AG04449 (cell line): ENCODE measurements around the gene NFIA.

ENCODE experiments used
- CTCF ChIA-PET: fragments of 350-600 bp; formaldehyde crosslinking; extraction: SDS; loops from one replicate; lab custom pipeline; 2021; ENCODE audit warnings: antibody characterized with exemption; lab: Yijun Ruan, JAX
- POLR2A ChIA-PET: fragments of 400-600, 350-600 bp; formaldehyde crosslinking; extraction: SDS; loops from one replicate; lab custom pipeline; 2020; ENCODE audit warnings: antibody characterized with exemption, inconsistent platforms; lab: Yijun Ruan, JAX
- DNase-seq: peaks from one replicate; pipeline ENCODE4 v3.0.0-alpha.2; 2010; ENCODE audit warnings: low read depth, low spot score
- H3K4me3 ChIP-seq: 2 replicates; pipeline ENCODE4 v1.5.1; 2011; ENCODE audit warnings: low read depth, mild to moderate bottlenecking, control low read depth, low read length
- CTCF ChIP-seq: IDR thresholded peaks from one replicate; pipeline ENCODE4 v1.5.1; 2011; ENCODE audit warnings: mild to moderate bottlenecking, moderate library complexity, low read length, control low read depth, inconsistent platforms; ENCODE audit not compliant: insufficient read depth; ENCODE audit errors: missing control alignments

NFIA gene

GRCh38 chr1:61142043-61142440 is 59.7 kb downstream of the NFIA start:
- POLR2A ChIA-PET: no interaction called here
- no peak for TF ChIP-seq CTCF
- CTCF ChIA-PET: no interaction called here
- no peak for DNase-seq
- no peak overlapping the region for H3K4me3 ChIP-seq

- H3K4me3 ChIP-seq: no peak overlapping the region
- ChIA-PET CTCF (no interaction called here), POLR2A (no interaction called here)
- TF ChIP-seq CTCF: no peak
- DNase-seq: no peak
These were observed 60.6 kb downstream of the NFIA start for GRCh38 chr1:61142726-61143500.

GRCh38 chr1:61143821-61144424 is 61.6 kb downstream of the NFIA start:
- POLR2A ChIA-PET: no interaction called here

GRCh38 chr1:61149010-61149860 is 66.9 kb downstream of the NFIA start:
- CTCF ChIA-PET: no interaction called here

More at GRCh38 chr1:61143821-61144424, 61.6 kb downstream of the NFIA start:
- H3K4me3 ChIP-seq: no peak overlapping the region
- TF ChIP-seq CTCF: no peak
- CTCF ChIA-PET: interaction anchor here (1.1 kb wide), 1 partner anchor 13 kb away, joined by 3 read pairs; no protein-coding TSS in a partner anchor
- DNase-seq: no peak

GRCh38 chr1:61151565-61151964 is 69.2 kb downstream of the NFIA start:
- H3K4me3 ChIP-seq: no peak overlapping the region
- ChIA-PET CTCF (no interaction called here), POLR2A (no interaction called here)
- no peak for DNase-seq
- TF ChIP-seq CTCF: no peak

More at GRCh38 chr1:61149010-61149860, 66.9 kb downstream of the NFIA start:
- DNase-seq: no peak
- POLR2A ChIA-PET: no interaction called here
- no peak for TF ChIP-seq CTCF
- no peak overlapping the region for H3K4me3 ChIP-seq

GRCh38 chr1:61152066-61152465 is 69.7 kb downstream of the NFIA start:
- H3K4me3 ChIP-seq: no peak overlapping the region
- DNase-seq: no peak
- CTCF ChIA-PET: no interaction called here

More at GRCh38 chr1:61152066-61152465, 69.7 kb downstream of the NFIA start:
- POLR2A ChIA-PET: no interaction called here
- TF ChIP-seq CTCF: no peak
